ENCODE measurements around the gene TMEM150A.
"Not testable (repeated sequence)": the region's sequence is repeated elsewhere in the genome, so short reads cannot be mapped to it uniquely, and the experiment has no call there.

Gene TMEM150A

GRCh38 chr2:85606116-85606455 is 3.6 kb upstream of the TMEM150A start:
- POLR2A ChIA-PET = interaction anchor here (0.9 to 3.5 kb wide), 2 partner anchors 11 to 28 kb away, joined by 3 to 20 read pairs; partner anchors contain the start of genes RNF181 and VAMP8
- CTCF ChIA-PET = interaction anchor here (0.7 kb wide), 1 partner anchor 115 kb away, joined by 3 read pairs; no protein-coding TSS in a partner anchor
- DNase-seq (ENCODE audit: extremely low spot score) = no peak
- TF ChIP-seq CTBP1 (IDR thresholded peaks at IDR 0.05; ENCODE audit: borderline replicate concordance) = no peak

DNA sequence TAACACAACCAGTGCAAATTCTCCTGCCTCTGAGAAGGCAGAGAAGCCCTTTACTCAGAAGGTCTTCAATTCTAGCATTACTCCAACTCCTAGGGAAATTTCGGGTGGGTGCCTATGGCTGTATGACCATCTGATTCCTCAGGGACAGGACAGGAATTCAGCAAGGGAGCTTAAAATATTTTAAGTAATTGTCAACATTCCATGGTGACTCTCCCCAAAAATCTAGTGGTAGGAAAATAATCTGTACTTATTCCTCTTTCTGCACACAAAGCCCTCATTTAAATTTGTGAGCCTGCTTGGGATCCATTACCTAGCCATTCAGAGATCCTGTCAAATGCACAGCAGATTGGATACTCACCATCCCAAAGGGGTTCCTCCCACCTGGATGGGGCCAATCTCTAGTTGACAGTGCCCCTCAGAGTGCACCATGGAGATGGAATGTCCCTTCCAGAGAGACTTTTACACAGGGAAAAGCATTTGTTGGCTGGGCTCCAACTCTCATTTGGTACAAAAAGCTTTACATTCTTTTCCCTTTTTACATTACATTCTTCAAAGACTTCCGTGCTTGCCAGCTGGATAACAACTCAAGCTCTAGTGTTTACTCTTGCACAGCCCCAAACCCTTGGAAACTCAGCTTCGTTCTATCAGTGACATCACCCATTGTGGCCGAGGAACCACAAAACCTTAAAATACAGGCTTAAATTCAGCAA is 3.1 kb upstream of the TMEM150A start:
- ChIA-PET POLR2A (interaction anchor here (0.9 to 3.5 kb wide), 2 partner anchors 10 to 28 kb away, joined by 3 to 20 read pairs; partner anchors contain the start of genes RNF181 and VAMP8), CTCF (interaction anchor here (0.7 kb wide), 1 partner anchor 116 kb away, joined by 3 read pairs; no protein-coding TSS in a partner anchor)
- TF ChIP-seq L3MBTL2 (conservative IDR thresholded peaks at IDR 0.05) = no peak
- DNase-seq (ENCODE audit: extremely low spot score) = no peak

GRCh38 chr2:85604568-85605339 is 2.3 kb upstream of the TMEM150A start:
- no peak for DNase-seq (ENCODE audit: extremely low spot score)
- TF ChIP-seq BHLHE40 (IDR thresholded peaks at IDR 0.05; ENCODE audit: borderline replicate concordance) = no peak
- no peak for TF ChIP-seq LEF1 (IDR thresholded peaks at IDR 0.05; ENCODE audit: borderline replicate concordance)
- TF ChIP-seq SP1 (IDR thresholded peaks at IDR 0.05) = no peak
- TF ChIP-seq ARNT (IDR thresholded peaks at IDR 0.05) = no peak
- TF ChIP-seq ZNF384 (IDR thresholded peaks at IDR 0.05) = no peak
- TF ChIP-seq FOXA1 (IDR thresholded peaks at IDR 0.05) = no peak
- TF ChIP-seq NFRKB (IDR thresholded peaks at IDR 0.05) = no peak
- no peak for TF ChIP-seq SUZ12 (IDR thresholded peaks at IDR 0.05)
- TF ChIP-seq L3MBTL2 (conservative IDR thresholded peaks at IDR 0.05) = no peak
- no peak for TF ChIP-seq FOXK2 (IDR thresholded peaks at IDR 0.05)
- CTCF ChIA-PET = interaction anchor here (0.6 kb wide), 1 partner anchor 153 kb away, joined by 3 read pairs; no protein-coding TSS in a partner anchor
- POLR2A ChIA-PET = interaction anchor here (1.1 to 3.5 kb wide), 2 partner anchors 9 to 44 kb away, joined by 4 to 20 read pairs; partner anchors contain the start of genes GGCX and RNF181

DNA sequence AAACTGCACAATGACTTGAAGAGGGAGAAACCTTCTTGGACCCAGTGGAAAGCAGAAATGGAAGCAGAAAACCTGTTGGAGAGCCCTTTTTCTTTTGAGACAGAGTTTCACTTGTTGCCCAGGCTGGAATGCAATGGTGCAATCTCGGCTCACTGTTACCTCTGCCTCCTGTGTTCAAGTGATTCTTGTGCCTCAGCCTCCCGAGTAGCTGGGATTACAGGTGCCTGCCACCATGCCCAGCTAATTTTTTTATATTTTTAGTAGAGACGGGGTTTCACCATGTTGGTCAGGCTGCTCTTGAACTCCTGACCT is 1.6 kb upstream of the TMEM150A start:
- DNase-seq (ENCODE audit: extremely low spot score); CTCF ChIA-PET: not testable (repeated sequence)

GRCh38 chr2:85601771-85602475 is 575 bp downstream of the TMEM150A start:
- DNase-seq (ENCODE audit: extremely low spot score) = no peak
- CTCF ChIA-PET = no interaction called here
- POLR2A ChIA-PET = interaction anchor here (0.5 to 3.5 kb wide), 8 partner anchors 10 to 63 kb away, joined by 3 to 22 read pairs (median 4); partner anchors contain the start of genes C2orf68, GGCX and MAT2A
- no peak for TF ChIP-seq CTBP1 (IDR thresholded peaks at IDR 0.05; ENCODE audit: borderline replicate concordance)
- no peak for TF ChIP-seq ZNF384 (IDR thresholded peaks at IDR 0.05)
- no peak for TF ChIP-seq TARDBP (IDR thresholded peaks at IDR 0.05)
- no peak for TF ChIP-seq LEF1 (IDR thresholded peaks at IDR 0.05; ENCODE audit: borderline replicate concordance)
- TF ChIP-seq ELF4 (IDR thresholded peaks at IDR 0.05) = no peak
- no peak for TF ChIP-seq ARNT (IDR thresholded peaks at IDR 0.05)
- TF ChIP-seq NFRKB (IDR thresholded peaks at IDR 0.05) = no peak
- no peak for TF ChIP-seq L3MBTL2 (conservative IDR thresholded peaks at IDR 0.05)
- TF ChIP-seq, protein P1, sequence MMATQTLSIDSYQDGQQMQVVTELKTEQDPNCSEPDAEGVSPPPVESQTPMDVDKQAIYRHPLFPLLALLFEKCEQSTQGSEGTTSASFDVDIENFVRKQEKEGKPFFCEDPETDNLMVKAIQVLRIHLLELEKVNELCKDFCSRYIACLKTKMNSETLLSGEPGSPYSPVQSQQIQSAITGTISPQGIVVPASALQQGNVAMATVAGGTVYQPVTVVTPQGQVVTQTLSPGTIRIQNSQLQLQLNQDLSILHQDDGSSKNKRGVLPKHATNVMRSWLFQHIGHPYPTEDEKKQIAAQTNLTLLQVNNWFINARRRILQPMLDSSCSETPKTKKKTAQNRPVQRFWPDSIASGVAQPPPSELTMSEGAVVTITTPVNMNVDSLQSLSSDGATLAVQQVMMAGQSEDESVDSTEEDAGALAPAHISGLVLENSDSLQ (IDR thresholded peaks at IDR 0.05) = no peak
- TF ChIP-seq FOXA1 (IDR thresholded peaks at IDR 0.05) = no peak
- TF ChIP-seq FOXK2 (IDR thresholded peaks at IDR 0.05) = no peak
- TF ChIP-seq BHLHE40 (IDR thresholded peaks at IDR 0.05; ENCODE audit: borderline replicate concordance) = no peak
- no peak for TF ChIP-seq HDGF (IDR thresholded peaks at IDR 0.05; ENCODE audit: borderline replicate concordance)
- TF ChIP-seq FOXM1 (IDR thresholded peaks at IDR 0.05; ENCODE audit: borderline replicate concordance) = no peak

More for the DNA sequence above, 1.6 kb upstream of the TMEM150A start:
- POLR2A ChIA-PET = interaction anchor here (1.1 to 3.5 kb wide), 2 partner anchors 9 to 43 kb away, joined by 4 to 20 read pairs; partner anchors contain the start of genes GGCX and RNF181

DNA sequence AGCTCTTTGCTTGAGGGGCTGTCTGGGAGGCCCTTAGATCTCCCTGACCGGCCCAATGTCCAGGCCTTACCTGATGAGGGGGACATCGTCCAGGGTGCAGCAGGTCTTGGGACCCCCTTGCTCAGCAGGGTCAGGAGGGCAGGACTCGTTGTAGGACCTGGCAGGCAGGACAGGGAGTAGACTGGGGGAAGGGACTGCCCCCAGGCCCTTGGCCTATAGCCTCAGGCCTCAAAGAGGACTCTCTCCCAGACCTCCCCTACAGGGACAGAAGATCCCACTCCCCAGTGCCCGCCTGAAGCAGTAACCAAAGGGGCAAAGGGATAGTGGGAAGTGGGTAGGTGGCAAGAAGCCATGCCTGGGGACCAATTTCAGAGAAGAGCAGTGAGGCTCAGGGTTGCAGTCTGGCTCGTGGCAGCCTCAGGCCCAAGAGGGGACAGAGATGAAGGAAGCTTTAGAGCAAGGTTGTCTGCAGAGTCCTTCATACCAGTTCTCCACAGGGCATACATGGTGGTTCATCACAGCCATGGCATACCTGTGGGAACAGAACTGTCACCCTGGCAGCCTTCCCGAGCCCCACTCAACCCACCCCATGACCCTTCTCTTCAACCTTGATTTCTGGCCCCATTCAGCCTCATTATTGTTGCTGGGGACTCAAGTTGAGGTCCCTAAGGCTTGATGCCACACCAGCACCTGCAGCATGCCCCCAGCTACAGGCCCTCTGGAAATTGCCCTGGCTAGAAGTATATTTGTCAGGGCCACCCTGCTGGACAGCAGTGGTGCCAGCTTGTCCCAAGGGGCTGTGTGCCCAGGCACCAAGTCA is 1.3 kb downstream of the TMEM150A start:
- ChIA-PET POLR2A (interaction anchor here (0.8 to 3.5 kb wide), 6 partner anchors 10 to 62 kb away, joined by 3 to 22 read pairs (median 4); partner anchors contain the start of genes C2orf68, MAT2A, USP39 and VAMP8), CTCF (no interaction called here)
- TF ChIP-seq CTBP1 (IDR thresholded peaks at IDR 0.05; ENCODE audit: borderline replicate concordance) (no peak), SUZ12 (IDR thresholded peaks at IDR 0.05) (no peak), L3MBTL2 (conservative IDR thresholded peaks at IDR 0.05) (no peak), FOXA1 (IDR thresholded peaks at IDR 0.05) (no peak)
- TF ChIP-seq, protein P1 (IDR thresholded peaks at IDR 0.05) = no peak
- no peak for DNase-seq (ENCODE audit: extremely low spot score)
